ENCODE results near the gene CRK.

- no peak for TF ChIP-seq POLR2A (IDR thresholded peaks at IDR 0.05)
- TF ChIP-seq EP300 (IDR thresholded peaks at IDR 0.05) = no peak
- no peak for TF ChIP-seq CTCF (IDR thresholded peaks at IDR 0.05)
Measured at GRCh38 chr17:1505586-1505985, 49.6 kb upstream of the CRK start.

Data from gastroesophageal sphincter (tissue), 3 donors.